GM12878 (cell line): ENCODE results near the gene HSD17B13. TPM values are rescaled to one million over a fixed set of nuclear protein-coding genes. Genes with fewer than 3 reads are reported as not detected.

ENCODE experiments used
- ATAC-seq: fragments of 200-7000 bp; cut with Tn5 transposase; 3 replicates; pipeline ENCODE4 v1.9.1; 2020; ENCODE audit warnings: mild to moderate bottlenecking, moderate library complexity
- BruUV-seq: library from RNA; stranded (reverse); fragments of 400-500 nt; replicated peaks from 2 replicates; lab custom pipeline; 2021; lab: Mats Ljungman, UMichigan
- CTCF ChIA-PET: fragments of 300-600 bp; sonication (Branson Sonifier 250); formaldehyde crosslinking; extraction: SDS; loops from one replicate; lab custom pipeline; 2021; ENCODE audit warnings: inconsistent platforms; lab: Yijun Ruan, JAX
- POLR2A ChIA-PET: fragments of 350-600 bp; formaldehyde crosslinking; extraction: SDS; loops from one replicate; lab custom pipeline; 2021; ENCODE audit warnings: inconsistent platforms; lab: Charles Lee
- RAD21 ChIA-PET: fragments of 300-600 bp; sonication (Branson Sonifier 250); formaldehyde crosslinking; loops from one replicate; lab custom pipeline; 2023; ENCODE audit warnings: antibody characterized with exemption; ENCODE audit not compliant: unreplicated experiment; lab: Charles Lee
- SMC1A ChIA-PET: fragments of 300-600 bp; sonication (Branson Sonifier 250); formaldehyde crosslinking; loops from one replicate; lab custom pipeline; 2023; ENCODE audit not compliant: unreplicated experiment, uncharacterized antibody; lab: Charles Lee
- DNase-seq: peaks from one replicate; pipeline ENCODE4 v3.0.0-alpha.2; 2011; ENCODE audit warnings: low read depth, low spot score
- FAIRE-seq: peaks from 3 replicates; lab custom pipeline; 2011; peaks lifted over from hg19 to GRCh38; lab: Jason Lieb, UNC
- H2AFZ ChIP-seq: 2 replicates; pipeline ENCODE4 v1.6.0; 2011; ENCODE audit warnings: low read depth, low read length, control low read depth; ENCODE audit not compliant: control insufficient read depth
- H3K27ac ChIP-seq: 2 replicates; pipeline ENCODE4 v1.5.1; 2011; ENCODE audit warnings: control low read depth; ENCODE audit not compliant: control insufficient read depth, insufficient read depth
- H3K27me3 ChIP-seq, 2 experiments: replicated peaks in 1 of 2; 2 replicates each; pipeline versions ENCODE4 v1.6.0 to v1.6.1; 2011; ENCODE audit warnings: low read length in 1 of 2; ENCODE audit not compliant: control insufficient read depth in 2 of 2, insufficient read depth in 2 of 2
- H3K36me3 ChIP-seq, 2 experiments: 2 replicates each; pipeline ENCODE4 v1.5.1; 2011; ENCODE audit warnings: low read length in 1 of 2; ENCODE audit not compliant: control insufficient read depth in 2 of 2, insufficient read depth in 2 of 2
- H3K4me1 ChIP-seq: 2 replicates; pipeline ENCODE4 v1.6.1; 2011; ENCODE audit warnings: mild to moderate bottlenecking, low read length, moderate library complexity, mixed read lengths; ENCODE audit not compliant: control insufficient read depth, insufficient read depth
- H3K4me2 ChIP-seq: 2 replicates; pipeline ENCODE4 v1.6.0; 2011; ENCODE audit warnings: control low read depth; ENCODE audit not compliant: control insufficient read depth, insufficient read depth
- H3K4me3 ChIP-seq: fragments of 200-600 bp; sonication (generic); 2 replicates; pipeline ENCODE4 v1.5.1; 2016
- H3K79me2 ChIP-seq: 2 replicates; pipeline ENCODE4 v1.6.0; 2011; ENCODE audit warnings: low read length; ENCODE audit not compliant: control insufficient read depth, insufficient read depth
- H3K9ac ChIP-seq: 2 replicates; pipeline ENCODE4 v1.8.0; 2011; ENCODE audit warnings: low read length, control low read depth, mixed read lengths; ENCODE audit not compliant: control insufficient read depth, insufficient read depth
- H3K9me3 ChIP-seq: replicated peaks from 3 replicates; pipeline ENCODE4 v1.5.1; 2011; ENCODE audit warnings: mild to moderate bottlenecking, low read length; ENCODE audit not compliant: control insufficient read depth, insufficient read depth
- H4K20me1 ChIP-seq: 2 replicates; pipeline ENCODE4 v1.6.0; 2011; ENCODE audit not compliant: control insufficient read depth, insufficient read depth
- BCL11A ChIP-seq: IDR thresholded peaks from 2 replicates; pipeline ENCODE4 v1.6.1; 2011; ENCODE audit warnings: low read depth, low read length
- BHLHE40 ChIP-seq, 2 experiments: fragments of 450-650 bp in 1 of 2; IDR thresholded peaks; 2 replicates each; pipeline ENCODE4 v1.6.1; 2011 to 2017; ENCODE audit warnings: low read depth in 2 of 2, borderline replicate concordance in 1 of 2, improper control_type of control experiment in 1 of 2, low read length in 1 of 2, mild to moderate bottlenecking in 1 of 2
- CBFB ChIP-seq: IDR thresholded peaks from 2 replicates; pipeline ENCODE4 v1.6.1; 2016; ENCODE audit warnings: antibody characterized with exemption, low read depth
- CEBPB ChIP-seq, 2 experiments: fragments of 150-350 bp in 1 of 2; IDR thresholded peaks; 2 replicates each; pipeline ENCODE4 v1.6.1; 2012 to 2014; ENCODE audit warnings: low read depth in 2 of 2, low read length in 2 of 2, borderline replicate concordance in 1 of 2, inconsistent platforms in 1 of 2
- CHD2 ChIP-seq: IDR thresholded peaks from 2 replicates; pipeline ENCODE4 v1.6.1; 2011; ENCODE audit warnings: low read depth, low read length, improper control_type of control experiment, borderline replicate concordance
- NFIC ChIP-seq: IDR thresholded peaks from 2 replicates; pipeline ENCODE4 v1.6.1; 2012; ENCODE audit warnings: low read depth, mild to moderate bottlenecking, inconsistent platforms, low read length, moderate library complexity
- RB1 ChIP-seq: fragments of 450-650 bp; formaldehyde crosslinking; IDR thresholded peaks from 2 replicates; pipeline ENCODE4 v1.6.1; 2017; ENCODE audit warnings: mild to moderate bottlenecking, borderline replicate concordance
- SIN3A ChIP-seq: IDR thresholded peaks from 2 replicates; pipeline ENCODE4 v1.6.1; 2012; ENCODE audit warnings: low read depth, low read length, improper control_type of control experiment
- SP1 ChIP-seq: IDR thresholded peaks from one replicate; pipeline ENCODE4 v1.6.1; 2011; ENCODE audit warnings: low read depth, low read length
- TCF3 ChIP-seq: IDR thresholded peaks from 2 replicates; pipeline ENCODE4 v1.6.1; 2012; ENCODE audit warnings: low read depth, mild to moderate bottlenecking, low read length, borderline replicate concordance; ENCODE audit not compliant: insufficient read depth
- WRNIP1 ChIP-seq: IDR thresholded peaks from 2 replicates; pipeline ENCODE4 v1.6.1; 2011; ENCODE audit warnings: low read depth, low read length, improper control_type of control experiment, borderline replicate concordance
- ZNF274 ChIP-seq: IDR thresholded peaks from one replicate; pipeline ENCODE4 v1.8.0; 2011; ENCODE audit not compliant: insufficient read length, insufficient read depth
- ZNF592 ChIP-seq: fragments of 450-650 bp; IDR thresholded peaks from 2 replicates; pipeline ENCODE4 v1.6.1; 2017; ENCODE audit warnings: mild to moderate bottlenecking, moderate library complexity
- WGBS: methylation state at CpG from one replicate; pipeline ENCODE4 v1.1.6; 2016; ENCODE audit warnings: low lambda C conversion rate; ENCODE audit not compliant: insufficient replicate concordance, insufficient coverage; ENCODE audit errors: missing lambda C conversion rate; 5-methylcytosine and 5-hydroxymethylcytosine counted together
- in situ Hi-C: fragments of 300-500 bp; cut with MboI; formaldehyde crosslinking; loops from 9 replicates; pipeline ENCODE4 v1.14.3; 2018; ENCODE audit warnings: mixed read lengths
- intact Hi-C: fragments of 100-400 bp; cut with micrococcal nuclease; formaldehyde crosslinking; loops from one replicate; pipeline ENCODE4 v1.14.2; 2022; ENCODE audit not compliant: unreplicated experiment
- polyA plus RNA-seq, 11 experiments: library from polyadenylated mRNA; depleted of rRNA in 4 of 11; unstranded in 6 of 11; stranded (reverse) in 5 of 11; fragments of >200 nt; fragmentation: Nextera tagmentation in 4 of 11; fragmentation: Illumina TruSeq in 1 of 11; extraction: Ambion mirVana in 4 of 11; extraction: Trizol in 1 of 11; gene quantifications; 1 replicate in 1 of 11; 2 replicates in 10 of 11; pipeline versions ENCODE4 v1.2.1 to v1.2.3, GENCODE V29; 2011 to 2016; ENCODE audit warnings: inconsistent platforms in 2 of 11, missing spikeins in 2 of 11, low read depth in 1 of 11
- total RNA-seq, 4 experiments: library from RNA; depleted of rRNA in 3 of 4; stranded (reverse); fragments of >200 nt in 3 of 4; fragmentation: Illumina TruSeq in 1 of 4; extraction: Trizol in 1 of 4; gene quantifications; 2 replicates each; pipeline versions ENCODE4 v1.2.1 to v1.2.3, GENCODE V29; 2013 to 2021

Gene HSD17B13
- total and polyA plus RNA-seq, 10 of the 15 experiments (the other 5 are each of a cell fraction or from before 2014, with no cell fraction given) = 0.03 to 0.09 (median 0.04) TPM; not detected in 4

- TF ChIP-seq BHLHE40 (IDR thresholded peaks at IDR 0.05; ENCODE audit: borderline replicate concordance in 1 of 2, low read depth in 2 of 2, low read length in 1 of 2) = no peak
- TF ChIP-seq RB1 = no peak
- TF ChIP-seq CBFB = no peak
These were observed 44.3 kb downstream of the HSD17B13 start (continued) for GRCh38 chr4:87278335-87278794.

- H4K20me1 ChIP-seq = no peaks in the 10 kb centered on the region
- H3K4me1 ChIP-seq = no peaks in the 10 kb centered on the region
- ChIA-PET CTCF (interaction anchor here (1.8 kb wide), 1 partner anchor 100 kb away, joined by 5 read pairs; no protein-coding TSS in a partner anchor), RAD21 (no interaction called here), SMC1A (no interaction called here)
- H3K4me3 ChIP-seq = no peak overlapping the region
- FAIRE-seq (no peak), ATAC-seq (no peak)
- no peaks in the 10 kb centered on the region for H3K9me3 ChIP-seq
- no TSS peak for BruUV-seq
- H3K4me2 ChIP-seq = no peak overlapping the region
- H3K79me2 ChIP-seq = no peaks in the 10 kb centered on the region
- in situ Hi-C loops = no loop called here
- H3K27me3 ChIP-seq = no peaks in the 10 kb centered on the region
- no peak overlapping the region for H2AFZ ChIP-seq
- TF ChIP-seq CEBPB (IDR thresholded peaks at IDR 0.05; ENCODE audit: borderline replicate concordance in 1 of 2, low read depth in 2 of 2, low read length in 2 of 2) (no peak), ZNF592 (no peak), WRNIP1 (no peak), SIN3A (no peak), TCF3 (no peak), ZNF274 (no peak), SP1 (no peak), BCL11A (no peak), NFIC (no peak), CHD2 (no peak)
- TF ChIP-seq, all 136 proteins: peak for 0
- Histone ChIP-seq H3K27ac (no peak overlapping the region), H3K36me3 (no peaks in the 10 kb centered on the region), H3K9ac (no peak overlapping the region)
- intact Hi-C loops = no loop called here
- POLR2A ChIA-PET = no interaction called here
- 35% methylated on average over 2 of the region's 2 CpGs for WGBS
- no peak for DNase-seq
These were observed 47.4 kb downstream of the HSD17B13 start for GRCh38 chr4:87275311-87275710.
